Colonic mucosa (tissue), 4 donors: ENCODE data around the gene POLDIP3. TPM values are rescaled to one million over a fixed set of nuclear protein-coding genes. Genes with fewer than 3 reads are reported as not detected.

Experiments
- DNase-seq: peaks from one replicate; pipeline ENCODE4 v3.0.0-alpha.2; 2020
- H3K27ac ChIP-seq: fragments of 200-600 bp; one replicate; pipeline ENCODE4 v1.8.0; 2021
- H3K27me3 ChIP-seq: fragments of 200-600 bp; one replicate; pipeline ENCODE4 v1.8.0; 2021
- H3K36me3 ChIP-seq: fragments of 200-600 bp; one replicate; pipeline ENCODE4 v1.8.0; 2021
- H3K4me1 ChIP-seq: fragments of 200-600 bp; one replicate; pipeline ENCODE4 v1.8.0; 2021; ENCODE audit warnings: mild to moderate bottlenecking
- H3K4me3 ChIP-seq: fragments of 200-600 bp; one replicate; pipeline ENCODE4 v1.8.0; 2021
- H3K9ac ChIP-seq, 2 donors: one replicate each; pipeline ENCODE4 v1.7.0; 2013; ENCODE audit warnings: control low read depth in 2 of 2, low read depth in 2 of 2, low read length in 2 of 2
- H3K9me3 ChIP-seq: fragments of 200-600 bp; one replicate; pipeline ENCODE4 v1.8.0; 2021
- intact Hi-C: fragments of 100-400 bp; cut with DNase I; formaldehyde crosslinking; loops from one replicate; pipeline ENCODE4 v1.14.1; 2022
- total RNA-seq, 2 donors: library from RNA; stranded (reverse); fragmentation: NEBNext Ultra II Directional in 1 of 2; extraction: Animal tissue kit (Norgen Biotek cat#: 25700) in 1 of 2; gene quantifications; one replicate each; pipeline ENCODE4 v1.2.1, GENCODE V29; 2021
- TF ChIP-seq, protein P1 (sequence below): fragments of 200-600 bp; IDR thresholded peaks from one replicate; pipeline ENCODE4 v1.8.0; 2022; ENCODE audit warnings: antibody characterized with exemption, mild to moderate bottlenecking
- donor health status: healthy.
- donor health status: DM: no; HTN: no; CAD: no.
- donor health status: DM: no; HTN: no; CAD: no.

The POLDIP3 gene
- total RNA-seq, 2 donors from 2014 or later, result 55.0 to 68.2 TPM

DNA sequence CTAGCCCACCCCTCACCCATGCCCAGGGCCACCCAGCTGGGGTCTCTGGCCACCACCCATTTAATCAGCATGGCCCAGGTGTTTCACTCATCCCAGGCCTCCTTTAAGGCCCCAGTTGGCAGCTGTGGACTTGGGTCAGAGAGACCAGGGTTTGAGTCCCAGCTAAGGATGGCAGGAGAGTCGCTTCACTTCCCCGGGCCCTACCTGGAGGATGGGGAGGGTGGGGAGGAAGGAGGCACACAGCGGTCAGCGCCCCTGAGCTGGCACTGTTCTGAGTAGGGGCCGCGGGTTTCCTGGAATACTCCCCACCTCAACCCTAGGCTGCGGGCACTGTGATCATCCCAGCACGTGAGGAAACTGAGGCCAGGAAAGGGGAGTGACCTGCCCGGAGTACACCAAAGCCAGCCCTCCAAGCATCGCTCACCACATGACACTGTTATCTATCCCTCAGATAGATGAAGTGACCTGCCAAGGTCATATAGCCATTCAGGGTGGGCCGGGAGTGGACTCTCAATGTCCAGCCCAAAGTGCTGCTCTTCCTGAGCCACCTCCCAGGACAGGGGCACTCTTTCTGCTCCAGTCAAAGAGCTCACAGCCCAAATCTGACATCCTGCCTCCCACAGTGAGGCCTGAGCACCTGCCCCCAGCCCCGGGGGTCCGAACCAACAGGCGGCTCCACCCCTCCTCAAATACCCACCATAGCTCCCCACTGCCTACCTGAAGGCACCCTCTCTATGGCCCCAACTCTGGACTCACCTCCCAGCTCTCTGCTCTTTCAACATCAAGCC lies 29.1 kb upstream of the POLDIP3 start:
- Histone ChIP-seq H3K27me3 (no peaks in the 10 kb centered on the region), H3K36me3 (no peaks in the 10 kb centered on the region), H3K4me1 (peaks cover 47% of the 10 kb centered on the region), H3K27ac (no peak overlapping the region), H3K9ac (peak overlapping the region in 1 of 2 donors; percentile 52), H3K4me3 (no peak overlapping the region), H3K9me3 (no peaks in the 10 kb centered on the region)
- TF ChIP-seq, protein P1, sequence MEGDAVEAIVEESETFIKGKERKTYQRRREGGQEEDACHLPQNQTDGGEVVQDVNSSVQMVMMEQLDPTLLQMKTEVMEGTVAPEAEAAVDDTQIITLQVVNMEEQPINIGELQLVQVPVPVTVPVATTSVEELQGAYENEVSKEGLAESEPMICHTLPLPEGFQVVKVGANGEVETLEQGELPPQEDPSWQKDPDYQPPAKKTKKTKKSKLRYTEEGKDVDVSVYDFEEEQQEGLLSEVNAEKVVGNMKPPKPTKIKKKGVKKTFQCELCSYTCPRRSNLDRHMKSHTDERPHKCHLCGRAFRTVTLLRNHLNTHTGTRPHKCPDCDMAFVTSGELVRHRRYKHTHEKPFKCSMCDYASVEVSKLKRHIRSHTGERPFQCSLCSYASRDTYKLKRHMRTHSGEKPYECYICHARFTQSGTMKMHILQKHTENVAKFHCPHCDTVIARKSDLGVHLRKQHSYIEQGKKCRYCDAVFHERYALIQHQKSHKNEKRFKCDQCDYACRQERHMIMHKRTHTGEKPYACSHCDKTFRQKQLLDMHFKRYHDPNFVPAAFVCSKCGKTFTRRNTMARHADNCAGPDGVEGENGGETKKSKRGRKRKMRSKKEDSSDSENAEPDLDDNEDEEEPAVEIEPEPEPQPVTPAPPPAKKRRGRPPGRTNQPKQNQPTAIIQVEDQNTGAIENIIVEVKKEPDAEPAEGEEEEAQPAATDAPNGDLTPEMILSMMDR, result no peak
- no peak for DNase-seq
- intact Hi-C loops, result no loop called here

DNA sequence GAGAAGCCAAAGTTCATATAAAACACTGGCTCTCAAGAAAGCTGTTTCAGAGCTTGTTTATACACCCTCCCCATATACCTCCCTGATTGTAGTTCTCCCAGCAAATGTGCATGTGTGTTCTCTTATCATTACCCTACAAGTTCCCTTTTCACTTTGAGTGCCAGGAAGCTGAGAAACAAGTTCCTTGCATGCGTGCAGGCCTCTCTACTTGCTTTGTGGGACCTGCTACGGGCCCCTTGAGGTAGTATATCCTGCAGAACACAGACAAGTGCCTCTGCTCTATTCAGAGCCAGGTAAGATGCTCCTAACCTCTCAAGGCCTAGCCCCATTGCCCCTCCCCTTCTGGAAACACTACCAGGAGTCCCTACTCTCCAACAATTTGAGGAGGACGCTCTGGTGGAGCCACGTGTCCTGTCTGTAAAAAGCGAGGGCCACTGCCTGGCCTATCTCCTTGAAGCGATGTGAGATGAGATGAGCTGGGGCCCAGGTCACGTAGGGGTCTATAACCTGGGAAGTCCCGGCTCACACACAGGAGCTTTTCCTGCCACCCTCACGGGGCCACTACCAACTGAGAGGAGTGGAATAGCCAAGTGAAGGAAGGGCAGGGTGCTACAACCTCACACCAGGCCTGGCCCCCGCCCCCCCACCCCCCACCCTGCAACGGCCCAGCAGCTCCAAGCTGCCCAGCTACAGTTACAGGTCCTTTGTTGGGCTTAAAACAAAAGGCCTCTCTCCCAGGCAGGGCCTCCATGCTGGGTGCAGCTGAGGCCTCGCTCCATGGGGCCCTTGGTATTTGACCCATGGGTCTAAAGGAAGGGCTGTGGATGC lies 28.3 kb upstream of the POLDIP3 start:
- DNase-seq, result no peak
- H3K9me3 ChIP-seq, result no peaks in the 10 kb centered on the region
- intact Hi-C loops, result no loop called here
- H3K4me3 ChIP-seq, result no peak overlapping the region
- H3K27me3 ChIP-seq, result no peaks in the 10 kb centered on the region
- TF ChIP-seq, protein P1, result no peak
- H3K27ac ChIP-seq, result no peak overlapping the region
- no peaks in the 10 kb centered on the region for H3K36me3 ChIP-seq
- peaks cover 44% of the 10 kb centered on the region for H3K4me1 ChIP-seq
- no peak overlapping the region for H3K9ac ChIP-seq

DNA sequence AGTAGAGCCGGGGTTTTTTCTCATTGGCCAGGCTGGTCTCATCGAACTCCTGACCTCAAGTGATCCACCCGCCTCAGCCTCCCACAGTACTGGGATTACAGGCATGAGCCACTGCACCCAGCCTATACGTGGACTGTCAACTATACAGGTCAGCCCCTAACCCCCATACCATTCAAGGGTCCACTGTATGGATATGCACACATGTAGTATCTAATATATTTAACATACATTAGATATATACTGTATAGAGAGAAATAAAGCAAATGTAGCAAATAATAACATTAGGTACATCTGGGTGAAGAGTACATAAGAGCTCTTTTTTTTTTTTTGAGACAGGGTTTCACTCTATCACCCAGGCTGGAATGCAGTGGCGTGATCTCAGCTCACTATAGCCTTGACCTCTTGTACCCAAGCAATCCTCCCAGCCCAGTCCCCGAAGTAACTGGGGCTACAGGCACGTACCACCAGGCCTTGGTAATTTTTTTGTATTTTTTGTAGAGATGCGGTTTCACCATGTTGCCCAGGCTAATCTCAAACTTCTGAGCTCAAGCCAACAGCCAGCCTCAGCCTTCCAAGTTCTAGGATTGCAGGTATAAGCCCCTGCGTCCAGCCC lies 27.2 kb upstream of the POLDIP3 start:
- no peaks in the 10 kb centered on the region for H3K9me3 ChIP-seq
- TF ChIP-seq, protein P1, result no peak
- H3K36me3 ChIP-seq, result no peaks in the 10 kb centered on the region
- H3K4me1 ChIP-seq, result peaks cover 35% of the 10 kb centered on the region
- intact Hi-C loops, result no loop called here
- no peak for DNase-seq
- H3K9ac ChIP-seq, result no peak overlapping the region
- H3K27me3 ChIP-seq, result no peaks in the 10 kb centered on the region
- no peak overlapping the region for H3K27ac ChIP-seq
- no peak overlapping the region for H3K4me3 ChIP-seq

DNA sequence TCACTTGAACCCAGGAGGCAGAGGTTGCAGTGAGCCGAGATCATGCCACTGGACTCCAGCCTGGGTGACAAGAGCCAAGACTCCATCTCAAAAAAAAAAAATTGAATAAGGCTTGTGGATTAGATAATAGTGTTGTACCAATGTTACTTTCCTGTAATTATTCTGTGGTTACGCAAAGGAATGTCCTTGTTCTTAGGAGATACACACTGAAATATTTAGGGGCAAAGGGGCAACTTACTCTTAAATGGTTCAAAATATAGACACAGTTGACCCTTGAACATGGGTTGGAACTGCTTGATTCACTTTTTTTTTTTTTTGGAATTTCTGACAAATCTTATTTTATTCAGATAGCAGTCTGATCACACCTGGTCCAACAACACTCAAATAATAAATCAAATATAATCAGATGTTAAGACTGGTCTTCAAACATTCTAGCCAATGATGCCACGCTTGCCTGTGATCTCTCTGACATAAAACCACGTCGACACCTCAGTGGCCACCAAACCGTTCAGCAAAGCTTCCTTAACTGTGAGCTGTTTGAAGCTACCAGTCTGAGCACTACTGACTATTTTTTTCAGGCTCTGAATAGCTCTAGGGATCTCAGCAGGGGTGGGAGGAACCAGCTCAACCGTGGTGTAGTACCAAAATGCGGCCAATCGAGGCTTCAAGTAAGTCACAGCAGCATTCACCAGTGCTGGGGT lies 25.0 kb upstream of the POLDIP3 start:
- no peak overlapping the region for H3K9ac ChIP-seq
- no peak overlapping the region for H3K4me3 ChIP-seq
- no peaks in the 10 kb centered on the region for H3K36me3 ChIP-seq
- H3K27ac ChIP-seq, result no peak overlapping the region
- no peak for DNase-seq
- H3K27me3 ChIP-seq, result no peaks in the 10 kb centered on the region
- H3K9me3 ChIP-seq, result no peaks in the 10 kb centered on the region
- TF ChIP-seq, protein P1, result no peak
- H3K4me1 ChIP-seq, result peaks cover 15% of the 10 kb centered on the region
- intact Hi-C loops, result no loop called here

DNA sequence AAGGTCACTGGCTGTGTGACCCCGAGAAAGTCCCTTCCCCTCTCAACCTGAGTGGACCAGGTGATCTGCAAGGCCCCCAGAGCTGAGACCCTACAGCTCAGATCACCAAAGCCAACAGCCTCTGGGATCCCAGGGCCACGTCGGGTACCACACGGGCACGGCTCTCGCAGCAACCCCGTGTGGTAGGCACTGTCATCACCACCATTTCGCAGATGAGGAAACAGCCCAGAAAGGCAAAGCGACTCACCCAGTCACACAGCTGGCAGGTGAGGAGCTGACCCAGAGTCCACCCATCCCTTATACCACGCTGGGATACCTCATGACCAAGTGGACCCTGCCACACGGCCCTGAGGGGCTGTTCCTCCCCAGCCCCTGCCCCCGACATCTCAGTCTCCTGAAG lies 22.9 kb upstream of the POLDIP3 start:
- H3K4me3 ChIP-seq, result no peak overlapping the region
- no peaks in the 10 kb centered on the region for H3K9me3 ChIP-seq
- no peak overlapping the region for H3K9ac ChIP-seq
- H3K4me1 ChIP-seq, result peaks cover under 1% of the 10 kb centered on the region
- H3K36me3 ChIP-seq, result peaks cover 4% of the 10 kb centered on the region
- DNase-seq, result no peak
- no peak overlapping the region for H3K27ac ChIP-seq
- no peaks in the 10 kb centered on the region for H3K27me3 ChIP-seq
- TF ChIP-seq, protein P1, result no peak
- intact Hi-C loops, result no loop called here
